Hepatocyte (in vitro differentiated cells): ENCODE results near the gene TNFRSF1A. TPM values are rescaled to one million over a fixed set of nuclear protein-coding genes. Genes with fewer than 3 reads are reported as not detected.

Experiments used
- DNase-seq: peaks from one replicate; pipeline ENCODE4 v3.0.0-alpha.2; 2016; ENCODE audit warnings: low spot score
- H2AFZ ChIP-seq: fragments of 200-600 bp; sonication (generic); 2 replicates; pipeline ENCODE4 v1.6.0; 2016; ENCODE audit warnings: antibody characterized with exemption, mild to moderate bottlenecking
- H3K27ac ChIP-seq: fragments of 200-600 bp; sonication (generic); 2 replicates; pipeline ENCODE4 v1.5.1; 2016; ENCODE audit warnings: mild to moderate bottlenecking
- H3K27me3 ChIP-seq: fragments of 200-600 bp; sonication (generic); 2 replicates; pipeline ENCODE4 v1.6.1; 2016
- H3K36me3 ChIP-seq: fragments of 200-600 bp; sonication (generic); replicated peaks from 2 replicates; pipeline ENCODE4 v1.5.1; 2016; ENCODE audit warnings: low read depth; ENCODE audit not compliant: insufficient read depth
- H3K4me1 ChIP-seq: fragments of 200-600 bp; sonication (generic); 2 replicates; pipeline ENCODE4 v1.5.1; 2016; ENCODE audit warnings: mild to moderate bottlenecking, moderate library complexity; ENCODE audit not compliant: insufficient read depth
- H3K4me2 ChIP-seq: fragments of 200-600 bp; sonication (generic); 2 replicates; pipeline ENCODE4 v1.6.0; 2016
- H3K4me3 ChIP-seq: fragments of 200-600 bp; sonication (generic); 2 replicates; pipeline ENCODE4 v1.5.1; 2016; ENCODE audit warnings: mild to moderate bottlenecking
- H3K79me2 ChIP-seq: fragments of 200-600 bp; sonication (generic); 2 replicates; pipeline ENCODE4 v1.6.0; 2017; ENCODE audit warnings: mild to moderate bottlenecking
- H3K9me2 ChIP-seq: fragments of 200-600 bp; sonication (generic); replicated peaks from 2 replicates; pipeline ENCODE4 v1.6.0; 2017; ENCODE audit warnings: mild to moderate bottlenecking; ENCODE audit not compliant: insufficient read depth
- H3K9me3 ChIP-seq: fragments of 200-600 bp; sonication (generic); 2 replicates; pipeline ENCODE4 v1.5.1; 2016; ENCODE audit warnings: low read depth, mild to moderate bottlenecking
- H4K20me1 ChIP-seq: fragments of 200-600 bp; sonication (generic); 2 replicates; pipeline ENCODE4 v1.6.0; 2016; ENCODE audit warnings: mild to moderate bottlenecking; ENCODE audit not compliant: insufficient read depth, poor library complexity, severe bottlenecking
- EZH2 ChIP-seq: fragments of 200-600 bp; sonication (generic); IDR thresholded peaks from 2 replicates; pipeline ENCODE4 v1.6.1; 2016; ENCODE audit warnings: antibody characterized with exemption, mild to moderate bottlenecking, borderline replicate concordance
- EZH2phosphoT487 ChIP-seq: fragments of 200-600 bp; sonication (generic); IDR thresholded peaks from one replicate; pipeline ENCODE4 v1.6.1; 2018; ENCODE audit warnings: antibody characterized with exemption, mild to moderate bottlenecking, low read depth, moderate library complexity; ENCODE audit not compliant: unreplicated experiment, severe bottlenecking
- WGBS: methylation state at CpG from one replicate; pipeline ENCODE4 v1.1.6; 2016; ENCODE audit warnings: low lambda C conversion rate; ENCODE audit errors: missing lambda C conversion rate; 5-methylcytosine and 5-hydroxymethylcytosine counted together
- polyA plus RNA-seq: library from polyadenylated mRNA; unstranded; fragments of >200 nt; fragmentation: Nextera tagmentation; extraction: Ambion mirVana; gene quantifications from 2 replicates; pipeline ENCODE4 v1.2.1, GENCODE V29; 2016
- total RNA-seq: library from RNA; depleted of rRNA; stranded (reverse); fragments of >200 nt; gene quantifications from 2 replicates; pipeline ENCODE4 v1.2.3, GENCODE V29; 2014
- TF ChIP-seq, protein P1 (sequence below): fragments of 200-600 bp; sonication (generic); IDR thresholded peaks from 2 replicates; pipeline ENCODE4 v1.5.1; 2016; ENCODE audit warnings: antibody characterized with exemption, mild to moderate bottlenecking; ENCODE audit not compliant: poor library complexity

Gene TNFRSF1A
- total and polyA plus RNA-seq, 2 experiments from 2014 or later = 147 to 168 TPM

DNA sequence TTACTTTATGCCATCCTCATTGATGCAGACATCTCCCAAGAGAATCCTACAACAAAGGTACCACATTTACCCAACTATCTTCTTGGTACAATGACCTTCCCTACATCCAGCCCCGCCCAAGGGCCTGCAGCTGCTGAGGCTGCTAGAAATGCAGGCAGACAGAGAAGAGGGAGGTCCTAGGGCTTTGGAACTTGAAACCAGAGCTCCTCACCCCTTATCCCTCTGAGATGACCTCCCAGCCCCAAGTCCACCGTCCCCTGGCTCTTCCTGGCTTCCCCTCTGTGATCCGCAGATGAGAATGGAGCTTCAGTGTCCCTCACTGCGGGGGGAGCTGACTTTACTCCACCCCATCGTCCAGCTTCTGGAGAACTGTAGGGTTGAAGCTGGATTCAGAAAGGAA lies 1.6 kb upstream of the TNFRSF1A start:
- H3K79me2 ChIP-seq = peaks cover 42% of the 10 kb centered on the region
- no peak overlapping the region for H3K4me3 ChIP-seq
- H2AFZ ChIP-seq = peak overlapping the region; percentile 39
- H3K4me2 ChIP-seq = no peak overlapping the region
- H3K27ac ChIP-seq = peak overlapping the region; percentile 99
- 57% methylated on average over 5 of the region's 5 CpGs for WGBS
- no peaks in the 10 kb centered on the region for H3K36me3 ChIP-seq
- no peaks in the 10 kb centered on the region for H3K9me2 ChIP-seq
- H3K4me1 ChIP-seq = peaks cover 40% of the 10 kb centered on the region
- DNase-seq = no peak
- no peaks in the 10 kb centered on the region for H3K27me3 ChIP-seq
- peaks cover 13% of the 10 kb centered on the region for H4K20me1 ChIP-seq
- H3K9me3 ChIP-seq = no peaks in the 10 kb centered on the region
- TF ChIP-seq, protein P1, sequence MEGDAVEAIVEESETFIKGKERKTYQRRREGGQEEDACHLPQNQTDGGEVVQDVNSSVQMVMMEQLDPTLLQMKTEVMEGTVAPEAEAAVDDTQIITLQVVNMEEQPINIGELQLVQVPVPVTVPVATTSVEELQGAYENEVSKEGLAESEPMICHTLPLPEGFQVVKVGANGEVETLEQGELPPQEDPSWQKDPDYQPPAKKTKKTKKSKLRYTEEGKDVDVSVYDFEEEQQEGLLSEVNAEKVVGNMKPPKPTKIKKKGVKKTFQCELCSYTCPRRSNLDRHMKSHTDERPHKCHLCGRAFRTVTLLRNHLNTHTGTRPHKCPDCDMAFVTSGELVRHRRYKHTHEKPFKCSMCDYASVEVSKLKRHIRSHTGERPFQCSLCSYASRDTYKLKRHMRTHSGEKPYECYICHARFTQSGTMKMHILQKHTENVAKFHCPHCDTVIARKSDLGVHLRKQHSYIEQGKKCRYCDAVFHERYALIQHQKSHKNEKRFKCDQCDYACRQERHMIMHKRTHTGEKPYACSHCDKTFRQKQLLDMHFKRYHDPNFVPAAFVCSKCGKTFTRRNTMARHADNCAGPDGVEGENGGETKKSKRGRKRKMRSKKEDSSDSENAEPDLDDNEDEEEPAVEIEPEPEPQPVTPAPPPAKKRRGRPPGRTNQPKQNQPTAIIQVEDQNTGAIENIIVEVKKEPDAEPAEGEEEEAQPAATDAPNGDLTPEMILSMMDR = no peak
- TF ChIP-seq EZH2 = no peak
- TF ChIP-seq EZH2phosphoT487 = no peak

DNA sequence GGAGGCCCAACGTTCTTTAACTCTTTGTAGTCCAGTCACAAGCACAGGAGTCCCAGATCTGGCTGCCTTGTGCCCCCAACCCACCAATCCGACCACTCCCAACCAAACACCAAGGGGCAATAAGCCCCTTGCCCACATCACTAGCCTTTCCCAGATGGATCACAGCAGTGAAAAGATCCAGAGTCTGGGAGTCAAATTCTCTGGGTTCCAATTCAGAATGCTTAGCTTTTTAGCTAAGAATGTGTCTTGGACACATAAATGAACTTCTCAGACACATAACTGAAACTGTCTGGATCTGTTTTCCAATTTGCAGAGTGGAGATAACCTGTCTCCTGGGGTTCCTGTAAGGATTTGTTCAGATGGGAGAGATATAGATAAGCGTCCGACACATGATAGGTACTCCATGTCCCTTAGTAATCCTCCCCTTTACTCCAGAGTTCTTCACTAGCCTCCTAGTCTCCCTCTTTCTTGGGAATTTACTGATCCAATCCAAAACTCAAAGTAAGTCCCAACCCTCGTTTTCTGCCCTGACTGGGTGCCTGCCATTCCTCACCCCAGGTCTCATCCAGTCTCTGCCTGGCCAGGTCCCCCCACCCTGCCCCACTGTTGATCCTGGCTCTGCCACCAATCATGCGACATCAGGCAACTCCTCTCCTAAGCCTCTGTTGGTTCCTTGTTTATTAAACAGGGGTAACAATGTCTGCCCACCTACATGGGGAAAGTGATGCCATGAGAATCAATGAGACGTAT lies 439 bp upstream of the TNFRSF1A start:
- no peak for DNase-seq
- Histone ChIP-seq H3K79me2 (peaks cover 54% of the 10 kb centered on the region), H3K27me3 (no peaks in the 10 kb centered on the region), H3K36me3 (no peaks in the 10 kb centered on the region), H4K20me1 (peaks cover 13% of the 10 kb centered on the region), H3K4me3 (no peak overlapping the region), H2AFZ (peak overlapping the region; percentile 16), H3K4me1 (peaks cover 51% of the 10 kb centered on the region), H3K9me2 (no peaks in the 10 kb centered on the region), H3K27ac (peak overlapping the region; percentile 99), H3K9me3 (no peaks in the 10 kb centered on the region), H3K4me2 (peak overlapping the region; percentile 82)
- WGBS = 45% methylated on average over 7 of the region's 7 CpGs
- TF ChIP-seq, protein P1 = no peak
- TF ChIP-seq EZH2phosphoT487 = no peak
- TF ChIP-seq EZH2 = no peak

- TF ChIP-seq, protein P1 = no peak
- no peak for TF ChIP-seq EZH2
- no peaks in the 10 kb centered on the region for H3K9me3 ChIP-seq
- peaks cover 13% of the 10 kb centered on the region for H4K20me1 ChIP-seq
- WGBS = 4% methylated on average over 14 of the region's 15 CpGs
- H2AFZ ChIP-seq = no peak overlapping the region
- H3K9me2 ChIP-seq = no peaks in the 10 kb centered on the region
- peaks cover 52% of the 10 kb centered on the region for H3K4me1 ChIP-seq
- H3K27ac ChIP-seq = peak overlapping the region; percentile 99
- H3K4me3 ChIP-seq = peak overlapping the region; percentile 83
- no peak for DNase-seq
- peak overlapping the region; percentile 82 for H3K4me2 ChIP-seq
- no peaks in the 10 kb centered on the region for H3K27me3 ChIP-seq
- peaks cover 58% of the 10 kb centered on the region for H3K79me2 ChIP-seq
- no peaks in the 10 kb centered on the region for H3K36me3 ChIP-seq
Observed at GRCh38 chr12:6340745-6341416, 995 bp downstream of the TNFRSF1A start.
